Measurements from ENCODE around the gene PABPN1L.

PABPN1L gene

DNA sequence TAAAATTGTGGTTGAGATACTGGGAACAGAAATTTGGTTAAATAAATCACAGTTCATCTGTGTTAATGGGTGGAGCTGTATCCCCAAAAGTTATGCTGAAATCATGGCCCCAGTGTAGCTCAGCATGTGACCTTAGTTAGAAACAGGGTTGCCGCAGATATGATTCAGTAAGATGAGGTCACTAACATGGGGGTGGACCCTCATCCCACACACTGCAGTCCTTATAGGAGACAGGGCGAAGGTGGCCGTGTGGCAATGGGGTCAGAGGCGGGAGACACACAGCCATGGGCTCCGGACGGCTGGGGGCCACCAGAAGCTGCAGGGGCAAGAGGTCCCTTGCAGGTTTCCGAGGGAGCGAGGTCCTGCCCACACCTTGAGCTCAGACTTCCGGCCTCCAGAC, 20.4 kb downstream of the PABPN1L start:
- no peak for DNase-seq

DNA sequence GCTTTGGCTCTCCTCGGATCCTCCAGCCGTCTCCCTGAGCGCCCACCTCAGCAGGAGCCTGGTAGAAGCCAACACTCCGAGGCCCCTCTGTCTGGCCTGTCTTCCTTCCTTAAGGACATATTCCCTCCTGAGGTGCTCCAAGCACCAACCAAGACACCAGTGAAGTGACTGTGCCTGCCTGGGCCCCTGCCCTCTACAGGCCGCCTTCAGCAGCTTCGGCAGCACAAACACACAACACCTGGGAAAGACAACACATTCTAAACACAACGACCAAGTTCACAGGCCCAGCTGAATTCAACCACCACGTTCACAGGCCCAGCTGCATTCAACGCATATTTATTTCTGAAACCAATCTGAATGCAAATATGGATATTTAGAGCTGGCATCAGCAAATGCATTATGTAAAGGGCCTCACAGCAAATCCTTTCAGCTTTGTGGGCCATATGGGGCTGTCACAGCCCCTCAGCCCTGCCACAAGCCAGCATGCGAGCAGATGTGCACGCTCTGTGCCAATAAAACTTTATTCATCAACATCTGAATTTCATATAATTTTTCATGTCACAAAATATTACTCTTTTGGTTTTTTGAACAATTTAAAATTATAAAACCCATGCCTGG, 21.9 kb downstream of the PABPN1L start:
- DNase-seq: no peak

DNA sequence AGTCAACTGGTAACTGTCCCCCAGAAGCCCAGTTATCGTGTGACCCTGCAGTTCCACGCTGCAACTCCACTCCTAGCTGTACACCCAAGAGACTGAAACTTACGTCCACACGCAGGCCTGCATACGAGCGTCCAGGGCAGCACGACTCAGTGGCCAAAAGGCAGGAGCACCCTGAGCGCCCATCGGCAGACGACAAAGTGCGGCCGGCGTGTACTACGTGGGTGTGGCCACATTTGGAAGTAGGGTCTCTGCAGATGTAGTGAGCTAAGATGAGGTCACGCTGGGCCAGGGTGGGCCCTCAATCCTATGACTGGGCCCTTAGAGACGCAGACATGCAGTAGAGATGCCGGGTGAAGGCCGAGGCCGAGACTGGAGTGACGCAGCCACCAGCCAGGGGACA, 23.2 kb downstream of the PABPN1L start:
- DNase-seq: no peak

DNA sequence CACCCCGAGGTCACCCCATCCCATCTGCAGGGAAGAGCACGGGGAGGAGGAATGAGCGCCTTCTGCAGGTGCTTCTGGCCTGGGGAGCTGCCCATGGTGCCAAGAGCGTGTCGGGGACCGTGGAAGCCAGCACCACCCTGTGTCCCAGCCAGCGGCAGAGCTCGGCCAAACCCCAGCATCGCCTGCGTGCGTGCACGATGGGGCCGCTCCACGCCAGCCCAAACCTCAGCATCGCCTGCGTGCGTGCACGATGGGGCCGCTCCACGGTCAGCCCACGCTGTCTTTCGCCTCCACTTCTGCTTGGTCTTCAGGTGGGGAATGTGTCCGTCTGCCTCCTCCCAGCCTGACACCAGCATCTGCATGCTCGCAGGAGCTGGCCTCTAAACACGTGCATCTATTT, 23.7 kb downstream of the PABPN1L start:
- no peak for DNase-seq

DNA sequence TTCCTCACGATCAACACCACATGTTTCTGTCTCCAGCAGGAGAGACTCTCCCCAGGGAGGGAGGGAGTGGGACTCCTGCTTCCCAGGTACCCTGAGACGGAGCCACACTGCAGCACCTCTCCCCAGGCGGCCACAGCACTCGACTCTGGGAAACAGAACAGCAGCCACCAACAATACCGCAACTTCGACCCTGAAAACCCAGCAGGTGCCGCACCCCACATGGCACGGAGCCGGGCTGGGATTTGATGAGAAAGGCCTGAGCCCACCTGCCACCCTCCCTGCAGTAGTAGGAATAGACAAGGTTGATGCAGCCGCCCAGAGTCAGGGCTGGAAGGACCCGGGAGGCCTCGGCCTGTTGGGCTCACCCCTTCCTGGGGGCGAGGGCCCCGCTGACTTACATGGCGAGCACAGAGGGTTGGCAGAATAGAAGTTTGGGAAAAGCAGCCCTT, 24.1 kb downstream of the PABPN1L start:
- DNase-seq: no peak

- DNase-seq: no peak
Observed at GRCh38 chr16:88841521-88842307, 24.7 kb downstream of the PABPN1L start.

DNA sequence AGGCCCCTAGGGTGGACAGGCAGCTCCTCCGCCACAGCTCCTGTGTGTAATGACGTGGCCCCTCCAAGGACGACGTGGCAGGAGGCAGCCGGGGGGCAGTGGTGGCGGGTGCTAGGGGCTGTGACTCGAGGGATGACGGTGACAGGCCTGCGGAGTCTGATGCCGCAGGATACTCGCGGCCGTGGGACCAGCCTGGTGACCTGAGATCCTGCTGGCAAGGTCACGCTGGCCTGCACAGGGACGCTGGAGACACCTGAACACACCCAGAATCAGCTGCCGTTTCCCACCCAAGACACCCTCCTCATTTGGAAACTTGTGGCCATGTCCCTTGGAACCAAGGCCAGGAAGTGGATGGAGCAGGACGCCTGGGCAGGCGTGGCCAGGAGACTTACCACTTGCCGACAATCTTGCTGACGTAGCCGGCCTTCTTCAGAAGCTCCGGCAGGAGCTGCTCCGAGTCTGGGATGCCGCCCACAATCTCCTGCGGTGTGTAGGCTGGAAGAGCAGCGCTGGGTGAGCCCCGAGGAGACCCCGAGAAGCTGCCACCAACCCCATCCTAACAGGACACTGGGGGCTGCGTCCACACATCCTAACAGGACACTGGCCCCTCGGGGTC, 25.8 kb downstream of the PABPN1L start:
- no peak for DNase-seq

- no peak for DNase-seq
Observed at GRCh38 chr16:88839745-88840599, 26.5 kb downstream of the PABPN1L start.

DNA sequence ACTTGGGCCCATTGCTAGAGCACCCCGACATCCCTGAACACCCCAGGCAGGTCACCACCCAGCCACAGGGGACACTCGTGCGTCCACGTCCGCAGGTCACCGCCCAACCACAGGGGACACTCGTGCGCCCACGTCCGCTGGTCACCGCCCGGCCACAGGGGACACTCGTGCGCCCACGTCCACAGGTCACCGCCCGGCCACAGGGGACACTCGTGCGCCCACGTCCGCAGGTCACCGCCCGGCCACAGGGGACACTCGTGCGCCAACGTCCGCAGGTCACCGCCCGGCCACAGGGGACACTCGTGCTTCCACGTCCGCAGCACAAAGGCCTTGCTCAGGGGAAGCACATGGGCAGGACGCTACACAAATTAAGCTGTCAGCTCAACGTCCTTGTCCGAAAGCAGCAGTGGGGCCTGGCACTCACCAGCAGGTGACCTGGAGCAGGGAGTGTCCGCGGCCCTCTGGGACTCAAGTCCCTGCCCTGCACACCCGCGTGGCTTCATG, 27.4 kb downstream of the PABPN1L start:
- DNase-seq: no peak

GRCh38 chr16:88838566-88838965, 27.9 kb downstream of the PABPN1L start:
- no peak for DNase-seq

- DNase-seq: no peak
Observed at GRCh38 chr16:88837806-88838205, 28.7 kb downstream of the PABPN1L start.

GRCh38 chr16:88836791-88837190, 29.7 kb downstream of the PABPN1L start:
- no peak for DNase-seq

GRCh38 chr16:88835818-88836217, 30.6 kb downstream of the PABPN1L start:
- DNase-seq: no peak

GRCh38 chr16:88835383-88835782, 31.1 kb downstream of the PABPN1L start:
- DNase-seq: no peak

DNA sequence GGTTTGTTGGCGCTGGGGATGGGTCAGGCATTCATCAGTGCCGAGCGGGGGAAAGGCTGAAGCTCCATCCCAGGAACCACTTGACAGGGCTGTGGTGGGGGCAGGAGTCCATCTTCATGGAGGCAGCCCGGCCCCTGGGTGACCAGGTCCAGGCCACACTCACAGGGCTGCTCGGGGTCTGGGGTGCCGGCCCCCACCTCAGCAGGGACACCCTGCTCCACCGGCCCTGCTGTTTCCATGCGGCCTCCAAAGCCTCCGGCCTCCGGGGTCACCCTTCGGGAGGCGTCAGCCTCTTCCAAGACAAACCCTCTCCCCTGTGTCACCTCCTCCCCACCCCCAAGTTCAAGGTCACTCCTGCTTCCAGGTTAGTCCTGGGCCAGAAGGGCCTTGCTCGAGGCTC, 31.8 kb downstream of the PABPN1L start:
- DNase-seq: no peak

- DNase-seq: no peak
Observed at GRCh38 chr16:88833086-88833485, 33.4 kb downstream of the PABPN1L start.

GRCh38 chr16:88831838-88832237, 34.6 kb downstream of the PABPN1L start:
- no peak for DNase-seq

DNA sequence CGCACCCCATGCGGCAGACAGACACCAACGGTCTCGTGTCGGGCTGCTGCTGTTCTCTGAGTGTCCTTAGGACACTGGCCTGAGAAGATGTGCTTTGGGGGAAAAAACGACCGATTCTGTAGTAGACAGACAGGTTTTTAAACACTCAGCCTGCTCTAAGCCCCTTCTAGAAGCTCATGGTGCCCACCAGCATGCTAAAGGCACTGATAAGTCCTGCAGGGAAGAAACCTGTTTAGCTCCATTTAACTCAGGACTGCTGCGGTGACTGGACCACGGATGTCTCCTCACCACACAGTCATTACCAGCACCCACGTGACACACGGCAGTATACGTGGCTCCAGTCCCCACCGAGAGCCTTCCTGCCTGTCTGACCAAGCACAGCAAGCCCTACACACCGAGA, 35.7 kb downstream of the PABPN1L start:
- no peak for DNase-seq

DNA sequence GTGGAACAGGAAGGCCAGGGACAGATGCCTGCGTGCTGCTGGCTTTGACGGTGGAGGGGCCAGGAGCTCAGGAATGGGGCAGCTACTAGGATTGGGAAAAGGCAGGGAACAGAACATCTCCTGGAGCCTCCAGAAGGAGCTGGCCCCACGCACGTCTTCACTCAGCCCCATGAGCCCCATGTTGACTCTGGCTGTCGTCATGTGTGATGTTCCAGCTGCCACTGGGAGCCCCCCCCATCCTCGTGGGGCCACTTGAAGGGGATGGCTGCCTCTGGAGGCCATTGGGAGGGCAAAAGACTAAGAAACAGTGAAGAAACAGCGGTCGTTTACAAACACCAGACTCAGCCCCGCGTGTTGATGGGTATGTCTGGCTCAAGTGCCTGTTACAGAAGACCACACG, 36.2 kb downstream of the PABPN1L start:
- no peak for DNase-seq

GRCh38 chr16:88828711-88829110, 37.7 kb downstream of the PABPN1L start:
- no peak for DNase-seq

- no peak for DNase-seq
Observed at GRCh38 chr16:88827727-88828126, 38.7 kb downstream of the PABPN1L start.

DNA sequence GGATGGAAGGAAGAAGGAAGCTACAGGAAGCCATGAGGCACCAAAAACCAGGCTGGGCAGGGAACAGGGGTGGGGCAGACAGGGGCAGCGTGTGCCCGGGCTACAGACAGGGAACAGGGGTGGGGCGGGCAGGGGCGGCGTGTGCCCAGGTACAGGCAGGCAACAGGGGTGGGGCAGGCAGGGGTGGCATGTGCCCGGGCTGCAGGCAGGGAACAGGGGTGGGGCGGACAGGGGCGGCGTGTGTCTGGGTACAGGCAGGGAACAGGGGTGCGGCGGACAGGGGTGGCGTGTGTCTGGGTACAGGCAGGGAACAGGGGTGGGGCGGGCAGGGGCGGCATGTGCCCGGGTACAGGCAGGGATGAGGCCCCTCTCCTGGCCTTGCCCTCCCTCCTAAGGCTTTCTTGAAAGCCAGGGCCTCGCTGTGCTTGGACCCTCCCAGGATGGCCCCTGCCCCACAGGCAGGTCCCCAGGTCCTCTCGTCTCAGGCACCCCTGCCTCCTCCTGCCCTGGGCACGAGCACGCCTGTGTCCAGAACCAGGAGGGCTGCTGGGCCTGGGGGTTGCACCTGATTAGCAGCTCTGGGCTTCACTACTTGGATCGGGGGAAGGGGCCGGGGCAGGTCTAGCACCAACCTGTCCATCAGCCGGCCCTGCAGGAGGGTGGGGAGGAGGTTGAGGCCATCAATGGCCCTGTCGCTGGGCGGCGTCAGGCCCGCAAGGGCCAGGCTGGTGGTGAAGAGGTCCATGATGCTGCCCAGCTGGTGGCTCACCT, 40.2 kb downstream of the PABPN1L start:
- no peak for DNase-seq

Data from NCI-H748 treated with DMSO at 0.1 percent for 48 hours (cell line).